OCI-LY1 (cell line): ENCODE measurements around the gene NUBP2.

Experiments used
- H2AFZ ChIP-seq: fragments of 200-600 bp; sonication (generic), shearing (Covaris generic); 2 replicates; pipeline ENCODE4 v1.6.0; 2014; ENCODE audit warnings: antibody characterized with exemption, mild to moderate bottlenecking, low read length
- H3F3A ChIP-seq: fragments of 200-600 bp; sonication (generic), shearing (Covaris generic); 2 replicates; pipeline ENCODE4 v1.6.0; 2014; ENCODE audit warnings: mild to moderate bottlenecking, antibody characterized with exemption, low read length, moderate library complexity; ENCODE audit not compliant: insufficient read depth
- H3K27ac ChIP-seq: fragments of 200-600 bp; sonication (generic); 2 replicates; pipeline ENCODE4 v1.5.1; 2014; ENCODE audit warnings: low read length, mixed run types, mild to moderate bottlenecking, low read depth; ENCODE audit not compliant: poor library complexity, severe bottlenecking
- H3K27me3 ChIP-seq: fragments of 200-600 bp; sonication (generic); 2 replicates; pipeline ENCODE4 v1.6.0; 2014; ENCODE audit warnings: antibody characterized with exemption, mild to moderate bottlenecking, low read length, moderate library complexity; ENCODE audit not compliant: insufficient read depth
- H3K36me3 ChIP-seq: fragments of 200-600 bp; sonication (generic); 2 replicates; pipeline ENCODE4 v1.6.1; 2014; ENCODE audit warnings: mild to moderate bottlenecking, antibody characterized with exemption, low read length, moderate library complexity, mixed read lengths; ENCODE audit not compliant: insufficient read depth
- H3K4me1 ChIP-seq: fragments of 200-600 bp; sonication (generic); 2 replicates; pipeline ENCODE4 v1.5.1; 2014; ENCODE audit warnings: mild to moderate bottlenecking, low read length, moderate library complexity; ENCODE audit not compliant: insufficient read depth, severe bottlenecking
- H3K4me2 ChIP-seq: fragments of 200-600 bp; sonication (generic), shearing (Covaris generic); 2 replicates; pipeline ENCODE4 v1.6.1; 2014; ENCODE audit warnings: low read length
- H3K4me3 ChIP-seq: fragments of 200-600 bp; sonication (generic); 2 replicates; pipeline ENCODE4 v1.5.1; 2014; ENCODE audit warnings: low read length, low read depth, mild to moderate bottlenecking, mixed read lengths; ENCODE audit not compliant: poor library complexity, severe bottlenecking
- H3K79me2 ChIP-seq: fragments of 200-600 bp; shearing (Covaris generic); 2 replicates; pipeline ENCODE4 v1.6.1; 2016; ENCODE audit warnings: mixed run types, low read length, mixed read lengths; ENCODE audit not compliant: insufficient read depth
- H3K9ac ChIP-seq: fragments of 200-600 bp; sonication (generic), shearing (Covaris generic); 2 replicates; pipeline ENCODE4 v1.6.1; 2014; ENCODE audit warnings: mild to moderate bottlenecking, low read length, mixed read lengths
- H3K9me2 ChIP-seq: fragments of 200-600 bp; sonication (generic), shearing (Covaris generic); 2 replicates; pipeline ENCODE4 v1.6.1; 2014; ENCODE audit warnings: low read depth, mild to moderate bottlenecking, low read length, mixed read lengths
- H3K9me3 ChIP-seq: fragments of 200-600 bp; shearing (Covaris generic); 2 replicates; pipeline ENCODE4 v1.6.1; 2014; ENCODE audit warnings: low read length, mixed read lengths
- H4K20me1 ChIP-seq: fragments of 200-600 bp; sonication (generic), shearing (Covaris generic); 2 replicates; pipeline ENCODE4 v1.6.0; 2016; ENCODE audit warnings: mild to moderate bottlenecking, low read length; ENCODE audit not compliant: insufficient read depth
- CTCF ChIP-seq: fragments of 200-600 bp; sonication (generic), shearing (Covaris generic); IDR thresholded peaks from 2 replicates; pipeline ENCODE4 v1.5.1; 2017; ENCODE audit warnings: mild to moderate bottlenecking, antibody characterized with exemption, low read length, moderate library complexity, mixed read lengths
- EZH2 ChIP-seq: fragments of 200-600 bp; sonication (generic), shearing (Covaris generic); IDR thresholded peaks from 2 replicates; pipeline ENCODE4 v1.8.0; 2017; ENCODE audit warnings: borderline replicate concordance, mixed run types, mild to moderate bottlenecking, antibody characterized with exemption, low read length, moderate library complexity, mixed read lengths

NUBP2 gene, protein sequence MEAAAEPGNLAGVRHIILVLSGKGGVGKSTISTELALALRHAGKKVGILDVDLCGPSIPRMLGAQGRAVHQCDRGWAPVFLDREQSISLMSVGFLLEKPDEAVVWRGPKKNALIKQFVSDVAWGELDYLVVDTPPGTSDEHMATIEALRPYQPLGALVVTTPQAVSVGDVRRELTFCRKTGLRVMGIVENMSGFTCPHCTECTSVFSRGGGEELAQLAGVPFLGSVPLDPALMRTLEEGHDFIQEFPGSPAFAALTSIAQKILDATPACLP

GRCh38 chr16:1782408-1783264 lies at the start of gene NUBP2, which contains the start of gene SPSB3:
Gene NUBP2 (plus strand): TSS chr16:1782960. CDS start chr16:1783021, 61 bp downstream.
Gene SPSB3 (minus strand): TSS chr16:1782571. CDS start chr16:1781483, 1,088 bp downstream.
- Histone ChIP-seq H3F3A (0 out of 2 replicates have a peak, but pooled peaks cover 3% of the 10 kb centered on the region), H3K4me3 (peak within 1 kb of the TSS; percentile 97), H4K20me1 (no peaks in the 10 kb centered on the region), H3K9ac (peak within 1 kb of the TSS; percentile 93), H3K9me2 (no peaks in the 10 kb centered on the region), H3K36me3 (peaks cover 57% of the 10 kb centered on the region), H3K27ac (peak within 1 kb of the TSS; percentile 30), H3K4me2 (peak within 1 kb of the TSS; percentile 82), H3K79me2 (peaks cover 6% of the 10 kb centered on the region), H2AFZ (no peak within 1 kb of the TSS), H3K4me1 (peaks cover 20% of the 10 kb centered on the region), H3K27me3 (no peaks in the 10 kb centered on the region), H3K9me3 (no peaks in the 10 kb centered on the region)
- no peak for TF ChIP-seq CTCF
- no peak for TF ChIP-seq EZH2

GRCh38 chr16:1734123-1734522 lies 48.6 kb upstream of the NUBP2 start:
- Histone ChIP-seq H3K79me2 (no peaks in the 10 kb centered on the region), H3K9ac (no peak overlapping the region), H2AFZ (no peak overlapping the region), H3F3A (peaks cover 16% of the 10 kb centered on the region), H3K27ac (no peak overlapping the region), H3K9me3 (no peaks in the 10 kb centered on the region), H3K9me2 (no peaks in the 10 kb centered on the region), H3K4me3 (no peak overlapping the region), H4K20me1 (no peaks in the 10 kb centered on the region), H3K36me3 (peaks cover 50% of the 10 kb centered on the region), H3K27me3 (no peaks in the 10 kb centered on the region), H3K4me2 (no peak overlapping the region), H3K4me1 (no peaks in the 10 kb centered on the region)
- no peak for TF ChIP-seq EZH2
- TF ChIP-seq CTCF = no peak

- Histone ChIP-seq H3F3A (peaks cover 16% of the 10 kb centered on the region), H3K4me1 (no peaks in the 10 kb centered on the region), H3K9me3 (no peaks in the 10 kb centered on the region), H3K4me3 (no peak overlapping the region), H3K9me2 (no peaks in the 10 kb centered on the region), H3K27ac (no peak overlapping the region), H3K36me3 (peaks cover 43% of the 10 kb centered on the region), H3K9ac (no peak overlapping the region), H3K27me3 (no peaks in the 10 kb centered on the region), H3K79me2 (no peaks in the 10 kb centered on the region), H4K20me1 (no peaks in the 10 kb centered on the region), H2AFZ (no peak overlapping the region), H3K4me2 (no peak overlapping the region)
- TF ChIP-seq EZH2 = no peak
- no peak for TF ChIP-seq CTCF
Measured at GRCh38 chr16:1734816-1735215, 47.9 kb upstream of the NUBP2 start.
